Testis (tissue), 3 donors: Measurements from ENCODE around the gene GYPC. TPM values are rescaled to one million over a fixed set of nuclear protein-coding genes. Genes with fewer than 3 reads are reported as not detected.
"Not testable (repeated sequence)": the region's sequence is repeated elsewhere in the genome, so short reads cannot be mapped to it uniquely, and the experiment has no call there.

Source experiments
- DNase-seq: peaks from one replicate; pipeline ENCODE4 v3.0.0-alpha.2; 2019
- H3K27ac ChIP-seq, 2 donors: fragments of 200-600 bp; sonication (generic); one replicate each; pipeline ENCODE4 v1.5.1; 2019
- H3K27me3 ChIP-seq: fragments of 200-600 bp; sonication (generic); one replicate; pipeline ENCODE4 v1.5.1; 2019
- H3K36me3 ChIP-seq: fragments of 200-600 bp; sonication (generic); one replicate; pipeline ENCODE4 v1.5.1; 2017; ENCODE audit warnings: low read depth; ENCODE audit errors: missing control alignments
- H3K4me1 ChIP-seq: fragments of 200-600 bp; sonication (generic); one replicate; pipeline ENCODE4 v1.5.1; 2019
- H3K4me3 ChIP-seq, 2 donors: fragments of 200-600 bp; sonication (generic); one replicate each; pipeline ENCODE4 v1.5.1; 2017 to 2019
- H3K9me3 ChIP-seq: fragments of 200-600 bp; sonication (generic); one replicate; pipeline ENCODE4 v1.5.1; 2017
- CTCF ChIP-seq, 3 experiments: fragments of 450-650 bp in 2 of 3; fragments of 200-600 bp in 1 of 3; sonication (generic) in 1 of 3; IDR thresholded peaks; one replicate each; pipeline ENCODE4 v1.5.1; 2016 to 2019; ENCODE audit warnings: antibody characterized with exemption in 3 of 3, mild to moderate bottlenecking in 2 of 3, moderate library complexity in 1 of 3
- POLR2A ChIP-seq: fragments of 450-650 bp; IDR thresholded peaks from one replicate; pipeline ENCODE4 v1.6.1; 2017; ENCODE audit warnings: antibody characterized with exemption, mild to moderate bottlenecking, moderate library complexity
- WGBS, 2 donors: methylation state at CpG; one replicate each; pipeline ENCODE4 v1.1.5; 2018; 5-methylcytosine and 5-hydroxymethylcytosine counted together
- intact Hi-C: fragments of 100-400 bp; cut with DNase I; formaldehyde crosslinking; loops from one replicate; pipeline ENCODE4 v1.15.1; 2023; ENCODE audit warnings: low total_unique reads
- polyA plus RNA-seq: library from polyadenylated mRNA; stranded (reverse); fragments of 350-450 nt; fragmentation: Illumina TruSeq; extraction: RNeasy Lipid Tissue Mini Kit (QIAGEN cat#74804); gene quantifications from one replicate; pipeline ENCODE4 v1.2.3, GENCODE V29; 2014; ENCODE audit warnings: low read depth, low replicate concordance; ENCODE audit not compliant: insufficient read depth
- total RNA-seq, 2 donors: library from RNA; depleted of rRNA; stranded (reverse); fragments of >200 nt; gene quantifications; one replicate each; pipeline ENCODE4 v1.2.3, GENCODE V29; 2016

The GYPC gene
- total and polyA plus RNA-seq, 3 donors from 2014 or later = 9.9 to 40.2 (median 15.5) TPM

GRCh38 chr2:126685629-126686028, 29.7 kb downstream of the GYPC start:
- intact Hi-C loops = no loop called here

GRCh38 chr2:126686286-126686685, 30.3 kb downstream of the GYPC start:
- Histone ChIP-seq H3K36me3 (no peaks in the 10 kb centered on the region), H3K27me3 (no peaks in the 10 kb centered on the region), H3K4me1 (no peaks in the 10 kb centered on the region), H3K4me3 (no peak overlapping the region), H3K9me3 (no peaks in the 10 kb centered on the region), H3K27ac (no peak overlapping the region)
- TF ChIP-seq CTCF (IDR thresholded peaks at IDR 0.05) (no peak), POLR2A (no peak)
- DNase-seq = no peak
- intact Hi-C loops = no loop called here
- 79 to 89% methylated on average over 2 to 5 of the region's 5 CpGs for WGBS, 2 donors

More at GRCh38 chr2:126685629-126686028, 29.7 kb downstream of the GYPC start:
- H3K4me1 ChIP-seq = no peaks in the 10 kb centered on the region
- 89 to 100% methylated on average over 4 of the region's 4 CpGs for WGBS, 2 donors
- no peak overlapping the region for H3K4me3 ChIP-seq
- H3K27ac ChIP-seq = no peak overlapping the region
- no peak for TF ChIP-seq POLR2A
- TF ChIP-seq CTCF (IDR thresholded peaks at IDR 0.05) = no peak
- no peaks in the 10 kb centered on the region for H3K36me3 ChIP-seq
- no peaks in the 10 kb centered on the region for H3K9me3 ChIP-seq
- H3K27me3 ChIP-seq = no peaks in the 10 kb centered on the region
- DNase-seq = no peak

GRCh38 chr2:126686841-126687485, 31.0 kb downstream of the GYPC start:
- intact Hi-C loops = no loop called here
- 89 to 91% methylated on average over 5 of the region's 5 CpGs for WGBS, 2 donors
- DNase-seq = no peak
- H3K27ac ChIP-seq = no peak overlapping the region
- no peaks in the 10 kb centered on the region for H3K9me3 ChIP-seq
- H3K27me3 ChIP-seq = no peaks in the 10 kb centered on the region
- H3K4me3 ChIP-seq = no peak overlapping the region
- no peak for TF ChIP-seq CTCF (IDR thresholded peaks at IDR 0.05)
- no peak for TF ChIP-seq POLR2A
- no peaks in the 10 kb centered on the region for H3K4me1 ChIP-seq
- no peaks in the 10 kb centered on the region for H3K36me3 ChIP-seq

- Histone ChIP-seq H3K27ac (no peak overlapping the region), H3K36me3 (no peaks in the 10 kb centered on the region), H3K27me3 (no peaks in the 10 kb centered on the region), H3K4me1 (no peaks in the 10 kb centered on the region), H3K9me3 (no peaks in the 10 kb centered on the region), H3K4me3 (no peak overlapping the region)
- no peak for DNase-seq
- intact Hi-C loops = no loop called here
- TF ChIP-seq CTCF (IDR thresholded peaks at IDR 0.05) (no peak), POLR2A (no peak)
- WGBS, 2 donors = 80 to 95% methylated on average over 1 to 2 of the region's 2 CpGs
Observed at GRCh38 chr2:126687503-126687902, 31.5 kb downstream of the GYPC start.

GRCh38 chr2:126688594-126688993, 32.6 kb downstream of the GYPC start:
- H3K4me1 ChIP-seq, DNase-seq, H3K9me3 ChIP-seq, H3K4me3 ChIP-seq, H3K27me3 ChIP-seq, H3K27ac ChIP-seq, intact Hi-C loops, H3K36me3 ChIP-seq: not testable (repeated sequence)
- 80 to 83% methylated on average over 2 of the region's 2 CpGs for WGBS, 2 donors

GRCh38 chr2:126692241-126692640, 36.3 kb downstream of the GYPC start:
- H3K27ac ChIP-seq, H3K9me3 ChIP-seq, intact Hi-C loops, DNase-seq, H3K4me1 ChIP-seq, H3K27me3 ChIP-seq, H3K4me3 ChIP-seq, H3K36me3 ChIP-seq: not testable (repeated sequence)
- WGBS, 2 donors = 3 to 57% methylated on average over 1 of the region's 1 CpG

GRCh38 chr2:126692934-126693592, 37.1 kb downstream of the GYPC start:
- H3K9me3 ChIP-seq, H3K27me3 ChIP-seq, H3K4me3 ChIP-seq, H3K27ac ChIP-seq, H3K36me3 ChIP-seq, H3K4me1 ChIP-seq, intact Hi-C loops, DNase-seq: not testable (repeated sequence)
- 84 to 89% methylated on average over 3 of the region's 3 CpGs for WGBS, 2 donors
